ENCODE results near the gene BABAM1.

BABAM1 gene

GRCh38 chr19:17266975-17267788, at the start of gene BABAM1:
Gene BABAM1 (plus strand): TSS chr19:17267443. CDS start chr19:17268807, 1,364 bp downstream.
- peak; percentile 79 to 84 for DNase-seq (ENCODE audit: low read depth in 1 of 2, low spot score in 1 of 2)

DNA sequence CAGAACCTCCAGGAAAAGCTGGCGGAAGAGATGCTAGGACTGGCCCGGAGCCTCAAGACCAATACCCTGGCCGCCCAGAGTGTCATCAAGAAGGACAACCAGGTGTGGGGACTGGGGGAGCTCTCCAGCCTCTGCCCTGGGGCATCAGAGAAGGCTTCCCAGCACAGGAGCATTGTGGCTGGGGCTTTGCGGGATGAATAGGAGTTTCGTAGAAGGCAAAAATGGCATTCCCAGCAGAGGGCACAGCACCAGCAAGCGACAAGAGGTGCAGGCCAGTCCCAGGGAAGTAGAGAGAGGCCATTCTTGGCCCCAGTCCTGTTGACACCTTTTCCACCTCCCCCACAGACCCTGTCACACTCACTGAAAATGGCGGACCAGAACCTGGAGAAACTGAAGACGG, 48.0 kb upstream of the BABAM1 start:
- DNase-seq (ENCODE audit: low read depth in 1 of 2, low spot score in 1 of 2): no peak

DNA sequence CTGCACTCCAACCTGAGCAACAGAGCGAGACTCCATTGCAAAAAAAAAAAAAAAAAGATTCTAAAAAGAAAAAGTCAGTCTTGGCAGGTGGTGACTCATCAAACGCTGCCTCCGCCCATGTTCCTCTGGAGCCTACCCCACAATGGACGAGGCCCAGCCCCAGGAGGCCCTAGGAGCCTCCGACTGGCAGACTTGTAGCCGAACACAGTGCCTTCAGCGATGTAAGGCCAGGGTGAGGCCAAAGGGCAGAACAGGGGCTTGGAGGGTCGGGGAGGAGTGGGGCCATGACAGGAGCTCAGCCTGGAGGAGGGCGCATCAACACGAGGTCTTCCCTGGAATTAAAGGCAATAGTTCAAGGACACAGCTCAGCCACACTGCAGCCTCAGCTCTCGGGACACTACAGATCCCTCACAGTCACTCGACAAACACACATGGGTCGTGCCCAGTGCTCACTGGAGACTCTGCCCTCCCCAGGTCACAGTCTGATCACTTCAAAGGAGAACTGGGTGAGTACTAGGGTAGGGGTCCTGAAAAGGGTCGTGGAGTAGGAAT, 47.0 kb upstream of the BABAM1 start:
- no peak for DNase-seq (ENCODE audit: low read depth in 1 of 2, low spot score in 1 of 2)

DNA sequence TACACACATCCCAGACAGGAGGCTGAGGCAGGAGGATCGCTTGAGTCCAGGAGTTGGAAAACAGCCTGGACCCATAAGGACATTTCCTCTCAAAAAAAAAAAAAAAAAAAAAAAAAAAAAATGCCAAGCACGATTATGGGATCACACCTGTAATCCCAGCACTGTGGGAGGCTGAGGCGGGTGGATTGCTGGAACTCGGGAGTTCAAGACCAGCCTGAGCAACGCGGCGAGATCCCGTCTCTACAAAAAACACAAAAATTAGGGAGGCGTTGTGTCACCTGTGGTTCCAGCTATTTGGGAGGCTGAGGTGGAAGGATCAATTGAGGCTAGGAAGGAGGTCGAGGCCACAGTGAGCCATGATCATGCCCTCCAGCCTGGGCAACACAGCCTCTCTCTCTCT, 42.2 kb upstream of the BABAM1 start:
- DNase-seq (ENCODE audit: low read depth in 1 of 2, low spot score in 1 of 2): no peak

GRCh38 chr19:17226002-17226933, 41.0 kb upstream of the BABAM1 start, which contains the start of gene OCEL1:
Gene OCEL1 (plus strand): TSS chr19:17226226. CDS start chr19:17226248, 22 bp downstream.
- peak; percentile 92 for DNase-seq (ENCODE audit: low read depth in 1 of 2, low spot score in 1 of 2)

- DNase-seq (ENCODE audit: low read depth in 1 of 2, low spot score in 1 of 2): no peak
Measured at GRCh38 chr19:17227798-17228367, 39.4 kb upstream of the BABAM1 start.

DNA sequence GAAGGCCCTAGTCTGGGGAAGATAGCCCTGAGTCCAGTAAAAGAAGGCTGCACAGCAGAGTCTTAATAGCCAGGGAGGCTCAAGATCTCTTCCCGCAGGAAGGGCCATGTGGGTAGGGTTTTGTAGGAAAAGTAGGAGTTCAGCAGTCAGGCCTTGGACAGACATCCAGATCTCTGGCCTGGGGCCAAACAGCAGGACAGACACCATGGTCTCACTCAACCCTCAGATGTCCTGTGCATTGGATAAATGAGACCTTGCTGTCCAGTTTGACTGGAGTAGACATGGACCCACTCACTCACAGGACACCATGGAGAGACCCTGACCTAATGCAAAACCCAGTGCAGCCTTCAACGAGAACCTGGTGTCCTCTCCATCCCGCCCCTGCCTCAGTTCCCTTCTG, 37.4 kb upstream of the BABAM1 start:
- DNase-seq (ENCODE audit: low read depth in 1 of 2, low spot score in 1 of 2): no peak

DNA sequence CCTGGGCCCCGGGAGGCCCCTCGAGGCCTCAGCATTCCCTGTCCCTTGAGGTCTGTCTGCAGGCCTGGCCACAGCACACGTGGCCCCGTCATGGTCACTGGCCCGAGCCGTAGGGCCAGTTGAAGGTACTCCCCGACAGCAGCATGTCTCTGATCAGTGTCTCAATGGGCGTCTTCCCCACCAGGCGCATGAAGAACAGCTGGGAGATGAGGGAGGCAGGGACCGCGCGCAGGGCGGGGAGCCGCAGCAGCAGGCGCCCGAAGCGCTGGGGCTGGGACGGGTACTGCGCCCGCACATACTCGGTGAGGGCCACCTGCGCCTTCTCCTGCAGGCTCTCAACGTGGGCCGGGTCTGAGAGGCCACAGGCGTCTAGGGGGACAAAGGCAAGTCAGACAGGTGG, 35.0 kb upstream of the BABAM1 start:
- no peak for DNase-seq (ENCODE audit: low read depth in 1 of 2, low spot score in 1 of 2)

DNA sequence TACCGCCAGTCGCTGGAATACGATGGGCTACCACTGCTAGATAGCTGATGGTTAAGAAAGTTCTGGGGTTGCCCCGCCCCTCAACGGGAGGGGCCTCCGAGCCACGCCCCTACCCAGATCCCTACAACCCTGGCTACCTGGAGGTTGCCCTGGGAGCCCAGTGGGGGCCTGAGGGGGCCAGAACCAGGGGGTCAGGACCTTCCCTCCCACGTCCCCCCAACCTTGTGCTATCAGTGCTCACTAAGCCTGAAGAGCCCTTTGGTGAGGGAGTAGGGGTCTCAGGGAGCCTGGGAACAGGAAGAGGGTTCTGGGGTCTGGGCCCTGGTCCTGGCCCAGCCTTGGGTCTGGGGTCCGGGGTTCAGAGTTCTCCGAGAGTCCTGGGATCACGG, 32.3 kb upstream of the BABAM1 start:
- peak; percentile 33 to 60 for DNase-seq (ENCODE audit: low read depth in 1 of 2, low spot score in 1 of 2)

DNA sequence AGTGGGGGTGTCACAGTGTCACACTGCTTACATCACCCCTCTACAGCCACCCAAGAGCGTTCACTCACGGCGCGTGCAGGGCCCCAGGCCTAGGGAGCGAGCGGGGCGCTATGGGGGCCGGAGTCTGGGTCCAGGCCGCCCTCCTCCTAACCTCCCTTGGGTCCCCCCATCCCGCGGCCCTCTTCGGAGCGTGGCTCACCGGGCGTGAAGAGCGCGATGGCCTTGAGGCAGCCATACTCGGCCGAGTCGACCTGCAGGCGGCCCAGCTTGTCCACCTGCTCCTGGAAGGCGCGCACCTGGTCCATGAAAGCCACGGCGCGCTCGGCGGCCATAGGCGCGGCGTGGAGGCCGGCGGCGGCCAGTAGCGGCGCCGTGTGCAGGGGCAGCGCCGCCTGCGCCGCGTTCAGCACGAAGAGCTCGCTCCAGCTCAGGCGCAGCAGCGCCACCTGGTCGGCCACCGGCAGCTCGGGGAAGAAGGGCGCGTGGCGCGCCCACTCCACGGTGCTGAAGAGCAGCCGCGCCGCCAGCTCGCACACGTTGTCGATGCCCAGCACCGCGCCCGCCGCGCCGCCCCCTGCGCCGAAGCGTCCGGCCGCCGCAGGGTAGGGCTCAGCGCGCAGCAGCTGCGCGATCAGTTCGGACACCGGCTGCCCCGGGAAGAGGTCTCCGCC, 31.8 kb upstream of the BABAM1 start:
- peak; percentile 60 to 64 for DNase-seq (ENCODE audit: low read depth in 1 of 2, low spot score in 1 of 2)

- no peak for DNase-seq (ENCODE audit: low read depth in 1 of 2, low spot score in 1 of 2)
Measured at GRCh38 chr19:17235971-17236777, 31.1 kb upstream of the BABAM1 start.

GRCh38 chr19:17236811-17237543, 30.3 kb upstream of the BABAM1 start:
- no peak for DNase-seq (ENCODE audit: low read depth in 1 of 2, low spot score in 1 of 2)

DNA sequence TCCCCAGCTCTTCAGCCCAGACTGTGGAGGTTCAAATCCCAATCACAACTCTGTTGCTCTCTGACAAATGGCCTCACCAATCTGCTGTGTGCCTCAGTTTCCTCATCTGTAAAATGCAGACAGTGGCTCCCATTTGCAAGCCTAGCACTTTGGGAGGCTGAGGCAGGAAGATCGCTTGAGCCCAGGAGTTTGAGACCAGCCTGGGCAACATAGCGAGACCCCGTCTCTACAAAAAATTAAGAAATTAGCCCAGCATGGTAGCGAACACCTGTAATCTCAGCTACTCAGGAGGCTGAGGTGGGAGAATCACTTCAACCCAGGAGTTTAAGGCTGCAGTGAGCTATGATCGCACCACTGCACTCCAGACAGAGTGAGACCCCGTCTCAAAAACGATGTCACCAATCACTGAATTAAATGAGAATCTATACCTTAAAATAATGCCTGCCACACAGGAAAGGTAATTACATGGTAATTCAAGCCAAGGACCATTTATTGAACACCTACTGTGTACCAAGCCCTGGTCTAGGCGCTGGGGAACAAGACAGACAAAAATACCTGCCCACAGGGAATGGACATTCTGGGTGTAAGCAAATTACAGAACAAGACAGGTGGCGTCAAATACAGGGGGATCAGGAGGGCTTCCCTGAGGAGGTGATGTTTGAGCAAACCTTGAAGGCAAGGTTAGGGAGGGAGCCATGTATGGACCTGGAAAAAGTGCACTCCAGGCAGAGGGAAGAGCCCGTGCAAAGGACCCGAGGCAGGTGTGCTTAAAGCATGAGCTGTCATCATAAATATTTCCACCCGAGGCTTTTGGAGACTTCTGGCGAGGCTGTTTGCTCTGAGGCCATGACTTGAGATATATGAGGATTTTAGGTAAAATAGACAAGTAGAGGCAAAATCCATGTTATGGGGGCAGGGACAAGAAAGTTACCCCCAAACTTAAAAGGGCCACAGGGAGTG, 29.2 kb upstream of the BABAM1 start:
- no peak for DNase-seq (ENCODE audit: low read depth in 1 of 2, low spot score in 1 of 2)

DNA sequence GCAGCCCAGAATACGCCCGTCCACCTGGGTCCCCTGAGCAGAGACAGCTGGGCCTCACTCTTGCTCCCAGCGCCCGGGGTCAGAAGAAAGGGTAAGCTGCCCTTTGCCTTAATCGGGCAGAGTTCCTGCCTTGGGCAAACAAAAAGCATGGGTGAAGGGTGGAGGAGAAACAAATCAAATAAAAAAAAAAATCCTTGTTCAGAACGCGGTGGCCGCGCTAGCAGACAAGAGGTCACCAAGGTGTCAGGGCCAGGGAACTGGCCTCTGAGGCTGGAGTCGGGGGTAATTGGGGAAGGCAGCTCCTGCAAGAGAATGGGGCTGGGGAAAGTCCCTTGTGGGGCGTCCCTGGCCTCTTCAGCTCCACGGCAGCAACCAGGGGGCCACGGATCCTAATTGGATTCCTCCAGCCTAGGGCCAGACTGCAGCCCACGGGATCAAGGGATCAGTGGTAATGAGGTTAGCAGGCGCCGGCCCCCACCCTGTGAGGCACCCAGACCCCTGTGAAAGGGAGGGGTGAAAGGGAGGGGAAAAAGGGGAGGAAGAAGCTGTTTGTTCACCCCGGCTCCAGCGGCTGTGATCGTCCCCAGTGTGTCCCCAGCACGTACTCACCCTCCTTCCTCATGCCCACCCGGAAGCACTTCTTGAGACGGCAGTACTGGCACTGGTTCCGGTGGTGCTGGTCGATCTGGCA, 27.0 kb upstream of the BABAM1 start:
- no peak for DNase-seq (ENCODE audit: low read depth in 1 of 2, low spot score in 1 of 2)

- no peak for DNase-seq (ENCODE audit: low read depth in 1 of 2, low spot score in 1 of 2)
Measured at GRCh38 chr19:17240826-17241399, 26.3 kb upstream of the BABAM1 start.

DNA sequence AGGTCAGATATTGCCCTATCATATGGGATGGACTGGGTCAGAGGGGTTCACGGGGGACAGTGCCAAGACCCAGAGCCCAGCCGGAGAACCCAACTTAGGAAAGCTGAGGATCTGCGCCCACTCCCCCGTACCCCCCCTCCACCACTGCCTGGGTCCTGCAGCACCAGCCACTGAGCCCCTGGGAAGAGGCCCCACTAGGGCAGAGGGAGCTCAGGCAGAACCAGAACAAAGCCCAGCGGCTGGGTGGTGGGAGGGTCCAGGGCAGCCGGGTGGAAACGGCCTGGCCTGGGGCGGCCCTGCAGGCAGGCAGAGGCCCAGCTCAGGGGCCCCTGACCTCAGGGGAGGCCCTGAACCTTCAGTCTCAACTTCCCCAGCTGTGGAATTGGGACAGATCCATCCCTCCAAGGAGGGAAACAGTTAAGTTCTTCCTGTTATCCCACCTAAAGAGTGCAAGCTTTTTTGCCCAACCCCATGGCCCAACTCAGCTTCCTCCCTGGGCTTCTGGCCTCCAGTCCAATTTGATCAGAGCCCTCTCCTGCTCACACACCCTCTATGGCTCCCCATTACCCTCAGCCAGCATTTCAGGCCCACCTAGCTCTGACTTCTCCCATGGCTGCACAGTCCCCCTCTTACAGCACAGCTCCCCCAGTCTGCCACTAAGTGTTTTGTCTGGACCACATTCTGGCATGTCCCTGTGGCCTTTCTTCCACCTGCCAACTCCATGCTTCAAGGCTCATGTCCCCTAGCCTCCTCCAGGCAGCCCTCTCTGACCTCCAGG, 24.6 kb upstream of the BABAM1 start:
- DNase-seq (ENCODE audit: low read depth in 1 of 2, low spot score in 1 of 2): no peak

Data from stimulated activated CD4-positive, alpha-beta T cell treated with anti-CD3 and anti-CD28 coated beads, Interleukin-15, amount 100 ng/mL, for 1 hour (primary cell).